Caki2 (cell line): Measurements from ENCODE around the gene ZYX. TPM values are rescaled to one million over a fixed set of nuclear protein-coding genes. Genes with fewer than 3 reads are reported as not detected.

Source experiments
- DNase-seq: peaks from one replicate; pipeline ENCODE4 v3.0.0-alpha.2; 2015; ENCODE audit warnings: low read depth
- in situ Hi-C: cut with HindIII; loops from 2 replicates; pipeline ENCODE4 v1.10.0; 2016; ENCODE audit warnings: low sequenced_read_pairs, low pct_unique_long_range_greater_than_20kb, mixed read lengths
- total RNA-seq: library from RNA; depleted of rRNA; stranded (reverse); fragments of >200 nt; shearing (Covaris generic); gene quantifications from 2 replicates; pipeline ENCODE4 v1.2.3, GENCODE V29; 2014; ENCODE audit warnings: low replicate concordance

ZYX gene
- total RNA-seq, 1 experiment from 2014 or later = 23.2 TPM

DNA sequence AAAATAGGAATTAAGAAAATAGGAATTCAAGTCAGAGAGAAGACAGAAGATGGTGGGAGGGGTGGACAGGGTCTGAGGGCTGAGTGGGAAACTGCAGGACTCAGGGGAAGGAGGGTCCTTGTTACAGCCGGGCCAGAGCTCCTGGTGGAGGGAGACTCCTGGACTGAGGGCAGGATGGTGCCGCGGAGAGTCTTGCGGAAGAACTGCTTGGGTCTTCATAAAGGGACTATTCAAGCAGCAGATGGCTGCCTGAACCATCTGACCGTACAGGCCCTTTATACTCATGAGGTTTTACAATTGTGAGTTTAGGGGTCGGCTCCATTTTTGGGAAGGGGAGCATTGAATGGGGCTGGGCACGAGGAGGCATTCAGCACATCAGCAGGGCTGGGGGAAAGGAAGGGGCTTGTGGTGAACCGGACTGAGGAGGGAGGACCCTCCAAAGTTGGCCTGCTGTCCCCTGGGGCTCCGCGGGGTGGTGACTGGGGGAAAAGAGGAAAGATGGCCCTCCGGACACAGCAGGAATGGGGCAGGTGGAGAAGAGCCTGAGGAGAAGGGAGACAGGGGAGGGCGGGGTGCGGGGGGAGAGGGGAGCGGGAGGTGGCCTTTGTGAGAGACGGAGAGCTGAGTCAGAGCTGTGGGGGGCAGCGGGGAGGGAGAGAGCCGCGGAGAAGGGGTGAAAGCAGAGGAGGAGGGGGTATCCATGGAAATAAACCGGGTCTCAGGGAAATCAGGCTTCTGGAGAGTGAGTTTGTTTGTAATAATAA, 20.2 kb upstream of the ZYX start:
- in situ Hi-C loops = no loop called here
- DNase-seq = no peak

DNA sequence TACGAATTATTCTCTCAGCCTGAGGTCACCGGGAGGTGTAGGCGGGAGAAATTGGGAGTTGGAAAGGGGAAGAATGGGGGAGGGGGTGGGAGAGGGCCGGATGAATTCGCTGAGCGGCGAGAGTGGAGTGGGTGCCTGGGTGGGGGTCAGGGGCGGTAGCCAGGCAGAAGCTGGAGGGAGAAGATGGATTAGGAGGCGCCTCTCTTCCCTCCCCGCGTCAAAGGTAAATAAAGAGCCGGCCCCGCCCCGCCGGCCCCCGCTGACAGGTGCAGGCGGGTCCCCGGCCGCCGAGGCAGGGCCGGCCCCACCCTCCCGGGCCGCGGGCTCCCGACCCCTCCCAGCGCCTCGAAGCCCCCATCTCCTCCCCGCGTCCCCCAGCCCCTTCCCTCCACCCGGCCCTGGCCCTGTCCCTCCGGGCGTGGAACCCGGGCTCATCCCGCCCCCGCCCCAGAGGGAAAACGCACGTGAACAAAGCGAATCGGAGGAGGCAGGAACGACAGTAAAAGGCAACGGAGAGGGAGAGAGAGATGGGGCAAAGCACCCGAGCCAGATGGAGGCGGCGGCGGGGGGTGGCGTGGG, 19.5 kb upstream of the ZYX start:
- in situ Hi-C loops = no loop called here
- DNase-seq = no peak

- in situ Hi-C loops = no loop called here
- no peak for DNase-seq
Observed at GRCh38 chr7:143362131-143363015, 18.8 kb upstream of the ZYX start, which contains the start of gene FAM131B. Gene FAM131B (minus strand): TSS chr7:143362713. CDS start chr7:143362603, 110 bp downstream.

DNA sequence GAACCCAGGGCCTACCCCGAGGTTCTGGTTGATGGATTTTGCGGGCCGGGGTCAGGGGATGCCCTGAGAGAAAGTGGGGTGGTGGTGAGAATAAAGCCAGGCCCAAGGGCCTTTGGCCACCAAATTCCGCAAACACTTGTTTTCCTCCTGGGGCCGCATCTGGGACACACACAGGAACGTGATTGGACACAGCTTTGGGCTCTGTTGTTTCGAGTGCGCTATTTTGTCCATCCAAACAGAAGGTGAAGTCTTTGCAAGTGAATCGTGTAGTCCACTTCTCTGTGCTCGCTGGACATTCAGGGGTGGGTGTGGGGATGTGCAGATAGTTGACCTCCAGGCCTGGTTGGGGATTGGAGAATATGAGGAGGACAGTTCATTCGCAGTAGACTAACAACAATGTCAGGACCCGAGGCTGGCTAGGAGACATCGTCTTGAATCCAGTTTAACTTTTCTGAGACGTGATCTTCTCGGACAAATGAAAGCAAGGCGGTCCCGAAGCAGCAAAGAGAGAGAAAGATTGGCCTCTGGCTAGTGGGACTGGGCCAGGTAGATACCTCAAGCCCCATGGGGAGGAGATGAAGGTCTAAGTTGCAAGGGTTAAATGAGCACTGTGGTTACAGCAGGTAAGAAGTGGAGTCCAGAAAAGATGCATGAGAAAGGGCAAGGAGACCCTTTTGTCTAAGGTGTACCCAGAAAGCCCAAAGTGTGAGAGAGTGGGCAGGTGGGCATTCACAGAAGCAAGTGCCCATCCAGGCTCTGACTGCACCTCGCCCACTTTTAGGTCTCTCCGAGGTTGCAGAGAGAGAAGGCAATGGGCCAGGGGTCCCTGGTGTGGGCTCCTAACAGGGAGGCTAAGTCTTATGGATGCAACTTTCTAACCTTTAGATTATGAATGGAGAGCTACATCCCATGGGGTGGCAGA, 17.9 kb upstream of the ZYX start:
- in situ Hi-C loops = no loop called here
- DNase-seq = no peak

GRCh38 chr7:143367972-143368371, 13.2 kb upstream of the ZYX start:
- in situ Hi-C loops = no loop called here
- DNase-seq = peak; percentile 44

DNA sequence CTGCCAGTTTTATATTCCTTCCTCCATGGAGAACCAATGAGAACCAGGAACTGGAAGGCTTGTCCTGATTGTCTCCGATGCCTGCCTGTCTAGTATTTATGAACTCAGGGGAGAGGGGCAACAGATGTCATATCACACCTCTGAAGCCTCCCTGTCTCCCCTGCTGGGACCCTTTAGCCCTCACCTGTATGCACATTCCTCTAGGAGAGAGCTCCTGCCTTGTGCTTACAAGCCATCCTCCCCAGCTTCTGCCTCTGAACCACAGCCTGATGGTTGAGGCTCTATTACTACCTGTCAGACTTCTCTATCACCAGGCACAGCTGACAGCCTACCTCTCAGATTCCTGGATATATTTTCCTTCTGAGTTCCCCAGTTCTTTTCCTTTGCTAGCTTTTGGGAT, 12.8 kb upstream of the ZYX start:
- in situ Hi-C loops = no loop called here
- DNase-seq = no peak

GRCh38 chr7:143369678-143370651, 11.2 kb upstream of the ZYX start:
- in situ Hi-C loops = no loop called here
- no peak for DNase-seq

DNA sequence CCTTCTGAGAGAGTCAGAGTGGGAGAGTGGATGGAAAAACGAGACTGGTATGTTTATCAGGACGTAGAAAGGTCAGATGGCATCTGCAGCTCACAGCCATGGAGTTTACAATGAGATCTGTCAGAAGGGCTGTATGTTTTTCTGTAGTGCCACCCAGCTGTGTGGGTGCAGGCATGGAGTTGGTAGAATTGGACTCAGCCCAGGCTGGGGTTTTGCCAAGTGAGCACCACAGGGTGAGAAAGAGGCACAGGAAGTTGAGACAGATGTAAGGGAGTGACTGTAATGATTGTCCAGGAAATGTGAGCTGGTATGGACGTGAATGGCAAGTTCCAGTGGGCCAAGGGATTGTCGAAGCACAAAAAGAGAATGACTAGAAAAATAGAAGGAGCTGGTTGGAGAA, 9.1 kb upstream of the ZYX start:
- DNase-seq = no peak
- in situ Hi-C loops = no loop called here

DNA sequence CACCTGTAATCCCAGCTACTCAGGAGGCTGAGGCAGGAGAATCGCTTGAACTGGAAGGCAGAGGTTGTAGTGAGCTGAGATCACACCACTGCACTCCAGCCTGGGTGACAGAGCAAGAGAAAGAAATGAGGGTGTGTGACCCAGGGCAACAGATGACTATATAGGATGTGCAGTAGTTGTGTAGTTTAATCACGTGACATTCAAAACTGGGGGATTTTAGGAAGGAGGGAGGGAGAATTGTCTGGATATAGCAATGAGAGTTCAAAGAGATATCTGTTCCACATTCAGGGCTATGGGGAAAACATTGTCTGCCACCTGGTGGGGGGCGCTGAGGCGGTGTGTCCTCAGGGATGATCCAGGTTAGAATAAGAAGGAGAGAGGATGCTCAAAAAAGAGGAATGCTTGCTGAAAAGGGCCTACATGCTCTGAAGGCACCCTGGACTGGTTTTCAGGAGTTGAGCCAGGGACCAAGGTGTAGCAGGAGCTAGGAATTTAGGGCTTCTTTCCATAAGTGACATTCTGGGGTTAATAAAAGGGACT, 7.8 kb upstream of the ZYX start:
- no peak for DNase-seq
- in situ Hi-C loops = no loop called here

GRCh38 chr7:143374561-143374960, 6.6 kb upstream of the ZYX start:
- no peak for DNase-seq
- in situ Hi-C loops = no loop called here

DNA sequence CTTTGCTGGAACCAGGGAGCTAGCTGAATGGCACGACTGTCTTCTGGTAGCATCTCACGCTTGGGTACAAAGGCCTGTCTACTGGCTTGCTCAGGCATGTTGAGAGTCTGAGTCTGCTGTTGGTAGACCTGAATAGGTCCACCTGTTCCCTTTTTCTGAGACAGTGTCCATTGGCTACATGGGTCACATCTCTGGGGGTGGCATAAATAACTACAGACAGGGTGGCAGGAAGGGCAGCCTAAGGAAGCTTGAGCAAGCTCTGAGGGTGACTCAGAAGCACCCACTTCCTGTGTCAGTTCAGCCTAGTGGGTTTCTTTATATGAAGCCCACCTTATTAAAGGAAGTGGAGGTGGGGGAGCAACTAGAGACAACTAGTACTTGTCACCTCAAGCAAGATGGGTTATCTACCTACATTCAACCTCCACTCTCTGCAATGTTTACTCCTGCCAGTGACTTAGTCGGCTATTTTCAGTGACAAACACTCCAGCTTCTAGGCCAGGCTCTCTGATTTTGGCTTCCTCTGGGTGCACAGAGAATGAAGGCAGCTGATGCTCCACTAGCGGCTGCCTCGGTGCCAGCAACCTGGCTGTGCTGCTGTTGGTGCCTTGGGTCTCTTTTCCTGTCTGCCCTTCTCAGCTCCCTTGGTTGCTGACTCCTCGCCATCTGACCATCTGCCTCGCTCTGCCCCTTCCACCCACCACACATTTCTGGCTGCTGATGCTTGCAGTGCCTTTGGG, 5.7 kb upstream of the ZYX start:
- no peak for DNase-seq
- in situ Hi-C loops = no loop called here

GRCh38 chr7:143376396-143376795, 4.7 kb upstream of the ZYX start:
- in situ Hi-C loops = no loop called here
- no peak for DNase-seq

DNA sequence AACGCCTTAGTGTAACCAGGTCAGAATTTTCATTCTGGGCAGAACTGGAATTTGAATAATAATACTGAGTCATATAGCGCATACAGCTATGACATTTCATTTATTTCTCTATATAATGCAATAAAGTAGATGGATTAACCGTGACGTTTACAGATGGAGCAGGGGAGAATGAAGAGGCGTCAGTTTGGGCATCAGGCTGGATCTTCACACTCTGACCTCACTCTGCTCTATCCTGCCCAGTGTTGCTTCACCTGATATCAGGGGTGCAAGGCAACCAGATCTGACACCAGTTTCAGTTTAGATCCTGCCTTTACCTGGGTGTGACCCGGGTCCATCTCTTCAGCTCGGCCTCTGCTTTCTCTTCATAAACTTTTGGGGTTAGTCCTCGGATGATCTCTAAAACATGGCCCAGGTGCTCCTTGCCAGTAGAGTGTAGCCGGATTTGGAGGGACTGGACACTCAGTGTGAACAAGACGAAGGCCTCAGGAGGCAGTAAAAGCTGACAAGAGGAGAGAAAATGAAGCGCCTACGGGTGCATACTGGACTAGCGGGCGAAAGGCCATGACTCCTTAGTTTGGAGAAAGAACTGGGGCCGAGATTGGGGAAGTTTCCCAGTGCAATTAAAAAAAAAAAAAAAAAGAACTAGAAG, 1.4 kb upstream of the ZYX start:
- in situ Hi-C loops = no loop called here
- no peak for DNase-seq

DNA sequence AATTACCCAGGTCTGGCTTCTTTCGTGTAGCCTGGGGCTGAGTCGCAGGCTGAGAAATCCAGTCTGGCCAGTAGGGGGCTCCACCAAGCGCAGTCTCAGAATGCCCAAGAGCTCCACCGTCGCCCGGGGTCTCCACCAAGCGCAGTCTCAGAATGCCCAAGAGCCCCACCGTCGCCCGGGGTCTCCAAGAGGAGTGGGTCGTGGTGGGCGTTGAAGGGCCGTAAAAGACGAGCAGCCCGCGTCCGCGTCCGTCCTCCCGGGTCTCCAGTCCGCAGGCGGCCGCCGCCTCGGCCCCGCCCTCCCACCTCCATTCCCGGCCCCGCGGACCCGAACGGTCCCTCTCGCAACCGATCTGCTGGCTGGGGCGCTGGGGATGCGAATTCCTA, 892 bp upstream of the ZYX start:
- in situ Hi-C loops = no loop called here
- DNase-seq = peak; percentile 81

DNA sequence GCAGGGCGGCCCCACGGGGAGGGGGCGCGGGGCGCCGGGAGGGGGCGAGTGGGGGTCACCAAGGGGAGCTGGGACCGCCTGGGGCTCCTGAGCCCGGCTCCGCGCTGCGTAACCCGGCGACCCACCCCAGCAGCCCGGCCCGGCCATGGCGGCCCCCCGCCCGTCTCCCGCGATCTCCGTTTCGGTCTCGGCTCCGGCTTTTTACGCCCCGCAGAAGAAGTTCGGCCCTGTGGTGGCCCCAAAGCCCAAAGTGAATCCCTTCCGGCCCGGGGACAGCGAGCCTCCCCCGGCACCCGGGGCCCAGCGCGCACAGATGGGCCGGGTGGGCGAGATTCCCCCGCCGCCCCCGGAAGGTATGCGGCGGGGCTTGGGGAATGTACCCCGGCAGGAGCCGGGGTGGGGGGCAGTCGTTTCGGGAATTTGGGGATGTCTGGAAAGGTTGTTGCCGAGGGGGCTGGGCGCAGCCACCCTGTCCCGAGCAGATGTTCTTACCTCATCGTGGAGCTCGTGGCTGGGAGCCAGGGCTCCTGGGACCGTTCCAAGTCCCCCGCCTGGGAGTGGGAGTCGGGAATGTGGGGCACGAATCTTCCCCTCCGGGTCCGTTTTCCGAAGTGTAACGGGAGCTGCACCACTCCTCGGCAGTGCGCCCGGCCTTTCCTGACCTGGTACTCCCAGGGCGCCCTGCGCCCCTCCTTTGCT, 431 bp downstream of the ZYX start:
- no peak for DNase-seq
- in situ Hi-C loops = no loop called here
